ENCODE data around the gene EVI2B. TPM values are rescaled to one million over a fixed set of nuclear protein-coding genes. Genes with fewer than 3 reads are reported as not detected.

Gene EVI2B
- total and polyA plus RNA-seq, 2 donors from 2014 or later, result 2.0 to 16.5 TPM

- Histone ChIP-seq H3K27ac (ENCODE audit: low read depth in 2 of 2, low read length in 2 of 2) (no peak overlapping the region), H3K4me1 (ENCODE audit: control insufficient read depth in 2 of 3, insufficient read depth in 2 of 3, low read depth in 1 of 3, low read length in 3 of 3) (no peaks in the 10 kb centered on the region), H3K4me3 (ENCODE audit: low read length in 3 of 3) (no peak overlapping the region), H3K9ac (ENCODE audit: low read length in 3 of 3) (no peak overlapping the region), H3K27me3 (ENCODE audit: control insufficient read depth, insufficient read depth, low read length) (no peaks in the 10 kb centered on the region), H3K36me3 (ENCODE audit: control insufficient read depth in 2 of 3, insufficient read depth in 3 of 3, low read length in 3 of 3) (peaks cover 0 to 16% (median 3%) of the 10 kb centered on the region in 3 donors), H3K9me3 (ENCODE audit: control insufficient read depth in 2 of 3, insufficient read depth in 1 of 3, low read length in 3 of 3) (no peaks in the 10 kb centered on the region)
- no peak for FAIRE-seq
- intact Hi-C loops (cut with DNase I), result no loop called here
- TF ChIP-seq, protein P1, sequence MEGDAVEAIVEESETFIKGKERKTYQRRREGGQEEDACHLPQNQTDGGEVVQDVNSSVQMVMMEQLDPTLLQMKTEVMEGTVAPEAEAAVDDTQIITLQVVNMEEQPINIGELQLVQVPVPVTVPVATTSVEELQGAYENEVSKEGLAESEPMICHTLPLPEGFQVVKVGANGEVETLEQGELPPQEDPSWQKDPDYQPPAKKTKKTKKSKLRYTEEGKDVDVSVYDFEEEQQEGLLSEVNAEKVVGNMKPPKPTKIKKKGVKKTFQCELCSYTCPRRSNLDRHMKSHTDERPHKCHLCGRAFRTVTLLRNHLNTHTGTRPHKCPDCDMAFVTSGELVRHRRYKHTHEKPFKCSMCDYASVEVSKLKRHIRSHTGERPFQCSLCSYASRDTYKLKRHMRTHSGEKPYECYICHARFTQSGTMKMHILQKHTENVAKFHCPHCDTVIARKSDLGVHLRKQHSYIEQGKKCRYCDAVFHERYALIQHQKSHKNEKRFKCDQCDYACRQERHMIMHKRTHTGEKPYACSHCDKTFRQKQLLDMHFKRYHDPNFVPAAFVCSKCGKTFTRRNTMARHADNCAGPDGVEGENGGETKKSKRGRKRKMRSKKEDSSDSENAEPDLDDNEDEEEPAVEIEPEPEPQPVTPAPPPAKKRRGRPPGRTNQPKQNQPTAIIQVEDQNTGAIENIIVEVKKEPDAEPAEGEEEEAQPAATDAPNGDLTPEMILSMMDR (IDR thresholded peaks at IDR 0.05; ENCODE audit: borderline replicate concordance, extremely low read depth, insufficient read depth), result no peak
- DNase-seq, result no peak
Measured at GRCh38 chr17:31329221-31329620, 15.4 kb upstream of the EVI2B start.

DNA sequence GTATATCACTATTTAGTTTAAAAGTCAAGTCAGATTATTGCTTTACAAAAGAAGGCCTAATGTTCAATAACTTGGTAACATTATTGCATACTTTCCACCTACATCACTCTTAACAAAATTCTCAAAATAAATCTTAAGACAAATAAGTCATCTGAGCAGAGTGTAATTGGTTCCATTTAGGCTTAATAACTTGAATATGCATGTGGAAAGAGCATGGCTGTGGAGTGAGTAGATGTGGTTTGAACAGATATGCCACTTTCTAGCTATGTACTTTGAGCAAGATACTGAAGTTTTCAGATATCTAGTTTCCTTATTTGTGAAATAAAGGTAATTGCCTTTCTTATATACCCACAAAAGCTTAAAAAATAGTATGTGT, 14.3 kb upstream of the EVI2B start:
- Histone ChIP-seq H3K27me3 (ENCODE audit: control insufficient read depth, insufficient read depth, low read length) (no peaks in the 10 kb centered on the region), H3K27ac (ENCODE audit: low read depth in 2 of 2, low read length in 2 of 2) (no peak overlapping the region), H3K36me3 (ENCODE audit: control insufficient read depth in 2 of 3, insufficient read depth in 3 of 3, low read length in 3 of 3) (peaks cover 0 to 16% (median 3%) of the 10 kb centered on the region in 3 donors), H3K9me3 (ENCODE audit: control insufficient read depth in 2 of 3, insufficient read depth in 1 of 3, low read length in 3 of 3) (no peaks in the 10 kb centered on the region), H3K4me3 (ENCODE audit: low read length in 3 of 3) (no peak overlapping the region), H3K9ac (ENCODE audit: low read length in 3 of 3) (no peak overlapping the region), H3K4me1 (ENCODE audit: control insufficient read depth in 2 of 3, insufficient read depth in 2 of 3, low read depth in 1 of 3, low read length in 3 of 3) (no peaks in the 10 kb centered on the region)
- DNase-seq (no peak), FAIRE-seq (no peak)
- TF ChIP-seq, protein P1 (IDR thresholded peaks at IDR 0.05; ENCODE audit: borderline replicate concordance, extremely low read depth, insufficient read depth), result no peak
- intact Hi-C loops (cut with DNase I), result no loop called here

- intact Hi-C loops (cut with DNase I), result no loop called here
- no peak overlapping the region for H3K9ac ChIP-seq (ENCODE audit: low read length in 3 of 3)
- no peak overlapping the region for H3K27ac ChIP-seq (ENCODE audit: low read depth in 2 of 2, low read length in 2 of 2)
- no peak for FAIRE-seq
- no peaks in the 10 kb centered on the region for H3K4me1 ChIP-seq (ENCODE audit: control insufficient read depth in 2 of 3, insufficient read depth in 2 of 3, low read depth in 1 of 3, low read length in 3 of 3)
- H3K4me3 ChIP-seq (ENCODE audit: low read length in 3 of 3), result no peak overlapping the region
- DNase-seq, result no peak
- no peaks in the 10 kb centered on the region for H3K27me3 ChIP-seq (ENCODE audit: control insufficient read depth, insufficient read depth, low read length)
- H3K9me3 ChIP-seq (ENCODE audit: control insufficient read depth in 2 of 3, insufficient read depth in 1 of 3, low read length in 3 of 3), result no peaks in the 10 kb centered on the region
- TF ChIP-seq, protein P1 (IDR thresholded peaks at IDR 0.05; ENCODE audit: borderline replicate concordance, extremely low read depth, insufficient read depth), result no peak
- H3K36me3 ChIP-seq (ENCODE audit: control insufficient read depth in 2 of 3, insufficient read depth in 3 of 3, low read length in 3 of 3), result peaks cover 0 to 16% (median 3%) of the 10 kb centered on the region in 3 donors
Measured at GRCh38 chr17:31327534-31328159, 13.8 kb upstream of the EVI2B start.

DNA sequence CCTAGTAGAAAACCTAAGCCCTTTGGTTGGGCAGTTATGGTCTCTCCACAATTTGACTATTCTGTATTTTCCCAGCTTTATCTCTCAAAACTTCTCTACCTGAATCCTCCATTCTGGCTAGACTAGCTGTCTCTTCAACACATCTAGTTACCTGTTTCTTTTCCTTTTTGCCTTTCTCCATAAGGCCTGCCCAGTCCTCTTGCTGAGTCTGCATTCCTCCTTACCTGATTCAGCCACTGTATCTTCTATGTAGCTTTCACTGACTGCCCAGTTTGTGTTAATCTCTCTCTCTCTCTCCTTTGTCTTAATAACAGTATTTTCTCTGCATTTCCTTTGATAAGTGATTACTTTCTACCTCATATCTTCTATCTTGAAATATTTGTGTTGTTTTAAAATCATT, 9.7 kb upstream of the EVI2B start:
- no peak overlapping the region for H3K9ac ChIP-seq (ENCODE audit: low read length in 3 of 3)
- no peaks in the 10 kb centered on the region for H3K4me1 ChIP-seq (ENCODE audit: control insufficient read depth in 2 of 3, insufficient read depth in 2 of 3, low read depth in 1 of 3, low read length in 3 of 3)
- TF ChIP-seq, protein P1 (IDR thresholded peaks at IDR 0.05; ENCODE audit: borderline replicate concordance, extremely low read depth, insufficient read depth), result no peak
- DNase-seq (no peak), FAIRE-seq (no peak)
- no peaks in the 10 kb centered on the region for H3K9me3 ChIP-seq (ENCODE audit: control insufficient read depth in 2 of 3, insufficient read depth in 1 of 3, low read length in 3 of 3)
- intact Hi-C loops (cut with DNase I), result no loop called here
- H3K4me3 ChIP-seq (ENCODE audit: low read length in 3 of 3), result no peak overlapping the region
- H3K27me3 ChIP-seq (ENCODE audit: control insufficient read depth, insufficient read depth, low read length), result no peaks in the 10 kb centered on the region
- H3K36me3 ChIP-seq (ENCODE audit: control insufficient read depth in 2 of 3, insufficient read depth in 3 of 3, low read length in 3 of 3), result peaks cover 0 to 16% (median 3%) of the 10 kb centered on the region in 3 donors
- no peak overlapping the region for H3K27ac ChIP-seq (ENCODE audit: low read depth in 2 of 2, low read length in 2 of 2)
